Thyroid gland (tissue), 4 donors: ENCODE results near the gene PTPRN2.

Source experiments
- CTCF ChIP-seq, 6 experiments: fragments of 200-600 bp in 3 of 6; fragments of 450-650 bp in 3 of 6; sonication (generic) in 3 of 6; IDR thresholded peaks; one replicate each; pipeline ENCODE4 v1.5.1; 2016 to 2019; ENCODE audit warnings: antibody characterized with exemption in 6 of 6, mild to moderate bottlenecking in 2 of 6, inconsistent platforms in 1 of 6, moderate library complexity in 1 of 6
- POLR2A ChIP-seq, 2 donors: fragments of 450-650 bp; IDR thresholded peaks; one replicate each; pipeline ENCODE4 v1.6.1; 2017; ENCODE audit warnings: antibody characterized with exemption in 2 of 2, mild to moderate bottlenecking in 2 of 2, moderate library complexity in 1 of 2

GRCh38 chr7:158240801-158241200 lies 346.8 kb downstream of the PTPRN2 start:
- TF ChIP-seq CTCF (IDR thresholded peaks at IDR 0.05) (no peak), POLR2A (IDR thresholded peaks at IDR 0.05) (no peak)
